HG03565 (cell line): ENCODE data around the gene MUS81.

Experiments
- ATAC-seq: cut with Tn5 transposase; IDR thresholded peaks from one replicate; pipeline ENCODE4 v1.9.1; 2021; ENCODE audit warnings: mild to moderate bottlenecking, moderate library complexity; ENCODE audit not compliant: unreplicated experiment

The MUS81 gene

GRCh38 chr11:65871811-65872548 lies 11.7 kb downstream of the MUS81 start:
- ATAC-seq = no peak

- no peak for ATAC-seq
Observed at GRCh38 chr11:65872586-65873317, 12.5 kb downstream of the MUS81 start, which contains the start of gene EFEMP2. EFEMP2 (minus strand) TSS chr11:65872800; CDS start chr11:65872354, 446 bp downstream.

- ATAC-seq = peak; percentile 74
Observed at GRCh38 chr11:65873318-65874156, 13.3 kb downstream of the MUS81 start.

GRCh38 chr11:65879617-65880016 lies 19.4 kb downstream of the MUS81 start, which contains the start of gene CTSW:
CTSW (plus strand) TSS chr11:65879837; CDS start chr11:65879855, 18 bp downstream.
- no peak for ATAC-seq

- ATAC-seq = no peak
Observed at GRCh38 chr11:65880027-65880426, 19.8 kb downstream of the MUS81 start.

- no peak for ATAC-seq
Observed at GRCh38 chr11:65880844-65881421, 20.7 kb downstream of the MUS81 start.

GRCh38 chr11:65882120-65883057 lies 22.2 kb downstream of the MUS81 start:
- no peak for ATAC-seq

GRCh38 chr11:65883058-65883761 lies 23.0 kb downstream of the MUS81 start:
- no peak for ATAC-seq

- ATAC-seq = no peak
Observed at GRCh38 chr11:65883786-65884715, 23.8 kb downstream of the MUS81 start.

- ATAC-seq = peak; percentile 28
Observed at GRCh38 chr11:65884716-65885092, 24.5 kb downstream of the MUS81 start.

GRCh38 chr11:65885231-65885630 lies 25.0 kb downstream of the MUS81 start:
- ATAC-seq = no peak

- no peak for ATAC-seq
Observed at GRCh38 chr11:65885808-65886536, 25.7 kb downstream of the MUS81 start.

- ATAC-seq = no peak
Observed at GRCh38 chr11:65886826-65887722, 26.8 kb downstream of the MUS81 start.

- ATAC-seq = no peak
Observed at GRCh38 chr11:65887723-65888162, 27.5 kb downstream of the MUS81 start.

- ATAC-seq = peak; percentile 31
Observed at GRCh38 chr11:65888163-65888814, 28.1 kb downstream of the MUS81 start, which contains the start of gene FIBP. FIBP (minus strand) TSS chr11:65888471; CDS start chr11:65888418, 53 bp downstream.
